Duodenal mucosa (tissue), 2 donors: ENCODE measurements around the gene OR6B3.

ENCODE experiments used
- H3K27ac ChIP-seq: one replicate; pipeline ENCODE4 v1.7.0; 2013; ENCODE audit warnings: low read depth, low read length
- H3K27me3 ChIP-seq, 2 donors: one replicate each; pipeline ENCODE4 v1.7.0; 2013; ENCODE audit warnings: low read length in 2 of 2, control low read depth in 1 of 2; ENCODE audit not compliant: insufficient read depth in 2 of 2, control insufficient read depth in 1 of 2
- H3K36me3 ChIP-seq, 2 donors: one replicate each; pipeline ENCODE4 v1.7.0; 2013; ENCODE audit warnings: low read length in 2 of 2, control low read depth in 1 of 2; ENCODE audit not compliant: insufficient read depth in 2 of 2, control insufficient read depth in 1 of 2
- H3K4me1 ChIP-seq, 2 donors: one replicate each; pipeline ENCODE4 v1.7.0; 2013; ENCODE audit warnings: low read length in 2 of 2, control low read depth in 1 of 2; ENCODE audit not compliant: insufficient read depth in 2 of 2, control insufficient read depth in 1 of 2
- H3K4me3 ChIP-seq, 2 donors: one replicate each; pipeline ENCODE4 v1.7.0; 2013; ENCODE audit warnings: low read length in 2 of 2, low read depth in 1 of 2
- H3K9ac ChIP-seq, 2 donors: one replicate each; pipeline ENCODE4 v1.7.0; 2013; ENCODE audit warnings: low read length in 2 of 2, low read depth in 1 of 2
- H3K9me3 ChIP-seq, 2 donors: one replicate each; pipeline ENCODE4 v1.7.0; 2013; ENCODE audit warnings: low read length in 2 of 2, control low read depth in 1 of 2; ENCODE audit not compliant: control insufficient read depth in 1 of 2

The OR6B3 gene

DNA sequence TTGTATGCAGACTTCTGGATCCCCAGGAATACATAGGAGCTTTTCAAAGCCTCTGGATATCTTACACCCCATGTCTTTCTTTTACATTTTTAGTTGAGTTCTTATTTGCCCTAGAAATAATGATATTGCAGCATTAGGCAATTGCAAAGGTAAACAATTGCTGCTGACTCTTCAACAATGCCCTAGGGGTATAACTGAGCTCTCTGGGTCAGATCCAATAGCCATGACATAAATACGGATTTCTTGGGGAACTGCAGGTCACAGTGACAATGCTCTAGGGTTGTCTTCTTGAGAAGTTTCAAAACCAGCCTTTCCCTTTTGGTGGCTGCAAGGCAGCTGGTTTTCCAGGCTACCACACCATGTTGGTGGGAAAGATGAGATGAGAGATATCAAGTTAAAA lies 16.5 kb upstream of the OR6B3 start:
- H3K9me3 ChIP-seq = no peaks in the 10 kb centered on the region
- no peak overlapping the region for H3K27ac ChIP-seq
- H3K4me1 ChIP-seq = no peaks in the 10 kb centered on the region
- H3K4me3 ChIP-seq = no peak overlapping the region
- H3K36me3 ChIP-seq = no peaks in the 10 kb centered on the region
- peaks cover 0 to 6% of the 10 kb centered on the region in 2 donors for H3K27me3 ChIP-seq
- H3K9ac ChIP-seq = no peak overlapping the region

DNA sequence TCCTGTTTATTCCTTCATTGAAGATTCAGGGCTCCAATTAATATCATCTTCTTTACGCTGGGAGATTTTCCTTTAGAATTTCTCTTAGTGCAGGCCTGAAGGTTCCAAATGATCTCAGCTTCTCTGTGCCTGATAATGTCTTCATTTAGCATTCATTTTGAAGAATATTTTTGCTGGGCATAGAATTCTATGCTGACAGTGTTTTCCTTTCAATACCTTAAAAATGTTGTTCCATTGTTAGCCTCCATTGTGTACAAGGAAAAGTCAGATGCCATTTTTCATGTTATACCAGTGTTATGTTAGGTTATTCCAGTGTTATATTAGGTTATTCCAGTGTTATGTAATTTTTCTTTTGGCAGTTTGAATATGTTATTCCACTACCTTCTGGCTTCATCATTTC lies 14.9 kb upstream of the OR6B3 start:
- H3K9ac ChIP-seq = no peak overlapping the region
- H3K27me3 ChIP-seq = peaks cover 0 to 6% of the 10 kb centered on the region in 2 donors
- no peaks in the 10 kb centered on the region for H3K9me3 ChIP-seq
- H3K4me1 ChIP-seq = no peaks in the 10 kb centered on the region
- no peak overlapping the region for H3K27ac ChIP-seq
- no peak overlapping the region for H3K4me3 ChIP-seq
- no peaks in the 10 kb centered on the region for H3K36me3 ChIP-seq

DNA sequence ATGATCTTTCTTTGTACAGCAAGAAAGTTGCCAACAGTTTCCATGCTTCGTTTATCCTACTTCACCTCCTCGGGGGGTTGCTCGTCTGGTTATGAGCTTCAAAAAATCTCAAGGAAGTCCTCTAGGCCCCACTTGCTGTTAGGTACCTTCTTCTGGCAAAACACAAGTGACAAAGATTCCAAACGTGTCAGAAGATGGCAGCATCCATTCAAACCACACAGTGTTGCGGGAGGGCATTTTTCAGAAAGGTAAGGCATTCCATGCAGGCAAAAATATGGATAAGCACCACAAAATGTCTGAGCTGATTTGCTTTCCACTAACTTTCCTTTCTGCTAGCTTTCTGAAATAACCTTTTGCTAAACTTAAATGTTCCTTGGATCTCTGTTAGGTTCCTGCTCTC lies 13.2 kb upstream of the OR6B3 start:
- Histone ChIP-seq H3K36me3 (no peaks in the 10 kb centered on the region), H3K4me3 (no peak overlapping the region), H3K9me3 (no peaks in the 10 kb centered on the region), H3K27me3 (peaks cover 0 to 6% of the 10 kb centered on the region in 2 donors), H3K9ac (no peak overlapping the region), H3K27ac (no peak overlapping the region), H3K4me1 (no peaks in the 10 kb centered on the region)

DNA sequence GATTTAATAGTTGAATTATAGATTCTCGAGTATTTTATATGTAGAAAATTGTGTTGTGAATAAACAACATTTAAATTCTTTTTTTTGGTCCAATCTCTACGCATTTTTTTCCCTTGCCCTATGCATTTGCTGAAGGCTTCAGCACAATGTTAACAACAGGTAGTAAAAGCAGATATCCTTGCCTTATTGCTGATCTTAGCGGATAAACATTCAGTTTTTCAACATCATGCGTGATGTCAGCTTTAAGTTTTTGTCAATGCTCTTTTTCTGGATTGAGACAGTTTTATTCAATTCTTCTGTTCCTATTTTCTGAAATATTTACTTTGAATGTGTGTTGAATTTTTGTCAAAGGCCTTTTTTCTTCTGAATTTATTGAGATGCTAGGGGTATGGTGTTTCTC lies 11.6 kb upstream of the OR6B3 start:
- no peaks in the 10 kb centered on the region for H3K36me3 ChIP-seq
- H3K9me3 ChIP-seq = no peaks in the 10 kb centered on the region
- H3K4me1 ChIP-seq = no peaks in the 10 kb centered on the region
- no peak overlapping the region for H3K4me3 ChIP-seq
- no peak overlapping the region for H3K27ac ChIP-seq
- H3K27me3 ChIP-seq = peaks cover 0 to 6% of the 10 kb centered on the region in 2 donors
- no peak overlapping the region for H3K9ac ChIP-seq

DNA sequence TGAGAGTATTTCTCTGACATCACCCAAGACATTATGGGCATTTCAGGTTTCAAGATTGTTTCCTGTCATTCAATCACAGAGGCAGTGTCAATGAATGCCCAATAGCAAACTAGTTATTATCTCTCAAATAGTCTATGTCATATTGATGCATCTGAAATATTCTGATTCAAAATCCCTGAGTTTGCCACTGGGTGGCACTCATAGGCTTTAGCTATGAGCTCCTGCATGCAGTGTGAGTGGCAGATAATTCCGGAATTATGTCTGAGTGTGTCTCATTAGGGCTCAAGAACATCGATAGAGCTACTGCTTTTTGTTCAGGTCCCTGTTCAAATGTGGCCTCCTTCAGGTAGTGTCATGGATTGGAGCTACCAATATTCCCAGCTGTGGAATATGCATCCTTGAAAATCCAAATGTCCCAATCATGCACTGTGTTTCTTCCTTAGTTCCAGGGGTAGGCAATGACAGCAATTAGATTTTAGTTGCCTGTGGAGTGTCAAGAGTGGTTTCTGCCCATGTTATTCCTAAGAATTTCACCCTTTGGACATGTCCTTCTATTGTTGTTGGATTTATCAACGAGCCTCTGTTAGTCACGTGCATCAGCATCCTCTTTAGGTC lies 7.8 kb upstream of the OR6B3 start:
- Histone ChIP-seq H3K4me3 (no peak overlapping the region), H3K27ac (no peak overlapping the region)

DNA sequence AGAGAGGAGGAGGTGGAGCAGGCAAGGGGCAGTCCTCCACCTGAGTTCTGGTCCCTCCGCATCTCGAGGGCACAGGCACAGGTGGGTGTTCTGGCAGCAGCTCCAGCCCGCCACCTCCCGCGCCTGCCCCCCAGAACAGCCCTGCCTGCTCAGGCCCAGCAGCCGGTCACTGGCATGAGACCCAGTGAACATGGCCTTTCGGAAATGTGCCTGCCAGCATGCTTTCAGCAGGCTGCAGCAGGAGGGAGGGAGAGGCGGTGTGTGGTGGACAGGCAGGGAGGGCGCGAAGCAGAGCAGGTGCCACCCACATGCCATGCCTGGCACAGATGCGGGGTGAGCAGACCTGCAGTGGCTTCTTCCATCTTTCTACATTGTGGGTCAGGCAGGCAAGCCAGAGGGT lies 3.4 kb upstream of the OR6B3 start:
- H3K9me3 ChIP-seq = no peaks in the 10 kb centered on the region
- no peak overlapping the region for H3K9ac ChIP-seq
- H3K27ac ChIP-seq = no peak overlapping the region
- H3K27me3 ChIP-seq = peaks cover 12 to 23% of the 10 kb centered on the region in 2 donors
- H3K36me3 ChIP-seq = no peaks in the 10 kb centered on the region
- no peaks in the 10 kb centered on the region for H3K4me1 ChIP-seq
- H3K4me3 ChIP-seq = no peak overlapping the region

More for the DNA sequence above, 7.8 kb upstream of the OR6B3 start:
- Histone ChIP-seq H3K27me3 (peaks cover 0 to 9% of the 10 kb centered on the region in 2 donors), H3K4me1 (no peaks in the 10 kb centered on the region), H3K36me3 (no peaks in the 10 kb centered on the region), H3K9me3 (no peaks in the 10 kb centered on the region), H3K9ac (no peak overlapping the region)

DNA sequence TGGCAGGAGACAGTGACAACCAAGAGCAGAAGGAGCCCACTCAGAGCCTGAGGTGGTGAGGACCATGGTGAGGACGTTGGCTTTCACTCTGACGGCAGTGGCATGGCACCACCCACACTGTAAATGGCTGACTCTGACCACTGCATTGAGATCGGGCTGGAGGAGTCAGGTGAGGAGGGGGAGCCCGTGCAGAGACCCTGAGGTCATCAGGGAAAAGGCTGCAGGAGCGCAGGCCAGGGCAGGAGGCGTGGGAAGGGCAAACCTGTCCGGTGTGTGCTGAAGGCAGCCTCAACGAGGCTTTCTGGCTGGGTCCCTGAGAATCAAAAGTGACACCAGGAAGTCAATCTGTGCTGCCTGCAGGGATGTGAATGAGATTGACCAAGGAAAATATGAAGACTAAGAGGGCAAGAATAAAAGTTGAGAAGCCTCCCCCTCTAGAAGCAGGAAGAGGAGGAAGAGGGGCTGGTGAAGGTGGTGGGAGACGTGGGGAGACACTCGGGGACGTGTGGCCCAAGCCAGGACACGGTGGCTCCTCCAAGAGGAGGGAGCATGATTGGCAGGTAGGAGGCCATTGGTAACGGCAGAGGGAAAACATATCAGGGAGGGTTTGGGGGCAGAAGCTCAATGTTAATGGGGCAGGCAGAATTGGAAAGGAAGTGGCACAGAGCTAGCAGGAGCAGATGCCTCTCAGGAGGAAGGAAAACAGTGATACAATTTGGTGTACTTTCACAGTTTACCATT lies 2.0 kb upstream of the OR6B3 start:
- Histone ChIP-seq H3K4me1 (no peaks in the 10 kb centered on the region), H3K27ac (no peak overlapping the region), H3K9me3 (no peaks in the 10 kb centered on the region), H3K27me3 (peaks cover 12 to 28% of the 10 kb centered on the region in 2 donors), H3K4me3 (no peak overlapping the region), H3K9ac (no peak overlapping the region), H3K36me3 (no peaks in the 10 kb centered on the region)

DNA sequence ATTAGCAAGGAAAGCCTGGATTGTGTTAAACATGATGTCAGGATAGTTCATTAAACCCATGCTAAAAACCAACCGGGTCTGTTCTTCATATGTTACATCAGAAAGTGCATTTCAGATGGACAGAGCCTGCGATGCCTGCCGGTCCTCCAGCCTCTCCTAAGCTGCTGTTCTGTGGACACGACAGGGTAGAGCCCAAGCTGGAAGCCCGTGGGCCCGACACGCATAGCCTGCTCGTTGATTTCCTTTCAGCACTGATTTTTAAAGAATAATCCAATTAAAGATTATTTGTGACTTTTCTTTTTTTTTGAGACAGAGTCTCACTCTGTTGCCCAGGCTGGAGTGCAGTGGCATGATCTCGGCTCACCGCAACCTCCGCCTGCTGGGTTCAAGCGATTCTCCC lies 797 bp downstream of the OR6B3 start:
- Histone ChIP-seq H3K9ac (no peak overlapping the region), H3K4me3 (no peak overlapping the region), H3K9me3 (no peaks in the 10 kb centered on the region), H3K27me3 (peaks cover 12 to 27% of the 10 kb centered on the region in 2 donors), H3K36me3 (no peaks in the 10 kb centered on the region), H3K27ac (no peak overlapping the region), H3K4me1 (no peaks in the 10 kb centered on the region)

DNA sequence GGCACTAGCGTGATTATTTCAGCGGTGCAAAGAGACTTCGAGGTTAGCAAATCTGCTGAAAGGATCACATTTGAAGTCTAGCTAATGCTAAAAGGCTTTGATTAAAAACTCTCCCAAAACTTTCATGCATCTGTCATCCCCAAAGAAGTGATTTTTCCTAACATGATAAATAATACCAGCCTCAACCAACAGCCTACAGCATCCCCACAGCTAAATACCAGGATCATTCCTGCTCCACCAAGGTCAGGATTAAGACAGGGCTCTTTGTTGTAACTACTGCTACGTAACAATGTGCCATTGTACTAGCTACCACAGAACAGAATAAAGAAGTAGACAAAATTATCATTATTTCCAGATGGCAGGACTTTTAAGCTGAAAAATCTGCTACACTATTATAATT lies 1.6 kb downstream of the OR6B3 start:
- Histone ChIP-seq H3K4me3 (no peak overlapping the region), H3K9ac (no peak overlapping the region), H3K27ac (no peak overlapping the region), H3K36me3 (no peaks in the 10 kb centered on the region), H3K4me1 (no peaks in the 10 kb centered on the region), H3K9me3 (no peaks in the 10 kb centered on the region), H3K27me3 (peaks cover 12 to 26% of the 10 kb centered on the region in 2 donors)

DNA sequence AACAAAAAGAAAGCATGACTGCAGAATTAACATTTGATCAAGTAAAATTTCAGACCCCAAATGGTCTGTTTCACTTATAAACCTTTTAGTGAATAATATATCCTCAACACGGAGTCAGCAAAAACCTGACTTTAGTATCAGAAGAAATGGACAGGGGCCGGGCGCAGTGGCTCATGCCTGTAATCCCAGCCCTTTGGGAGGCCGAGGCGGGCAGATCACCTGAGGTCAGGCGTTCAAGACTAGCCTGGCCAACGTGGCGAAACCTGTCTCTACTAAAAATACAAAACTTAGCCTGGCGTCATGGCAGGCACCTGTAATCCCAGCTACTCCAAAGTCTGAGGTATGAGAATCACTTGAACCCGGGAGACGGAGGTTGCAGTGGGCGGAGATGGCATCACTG lies 3.0 kb downstream of the OR6B3 start:
- no peaks in the 10 kb centered on the region for H3K9me3 ChIP-seq
- no peaks in the 10 kb centered on the region for H3K36me3 ChIP-seq
- peaks cover 12 to 26% of the 10 kb centered on the region in 2 donors for H3K27me3 ChIP-seq
- H3K4me3 ChIP-seq = no peak overlapping the region
- no peak overlapping the region for H3K27ac ChIP-seq
- H3K4me1 ChIP-seq = no peaks in the 10 kb centered on the region
- no peak overlapping the region for H3K9ac ChIP-seq
